GM23338 (cell line): ENCODE measurements around the gene RBPJL. TPM values are rescaled to one million over a fixed set of nuclear protein-coding genes. Genes with fewer than 3 reads are reported as not detected.

Experiments
- ATAC-seq: fragments of 200-7000 bp; cut with Tn5 transposase; 3 replicates; pipeline ENCODE4 v1.9.1; 2020
- DNase-seq: peaks from one replicate; pipeline ENCODE4 v3.0.0-alpha.2; 2015; ENCODE audit warnings: low spot score
- H2AFZ ChIP-seq: fragments of 200-600 bp; sonication (generic); 2 replicates; pipeline ENCODE4 v1.8.0; 2016; ENCODE audit warnings: antibody characterized with exemption, mild to moderate bottlenecking, moderate library complexity
- H3F3A ChIP-seq: fragments of 200-600 bp; sonication (generic); replicated peaks from 2 replicates; pipeline ENCODE4 v1.8.0; 2017; ENCODE audit warnings: antibody characterized with exemption, mixed run types, low read depth
- H3K27ac ChIP-seq: fragments of 200-600 bp; sonication (generic); 2 replicates; pipeline ENCODE4 v1.6.1; 2016; ENCODE audit warnings: low read depth
- H3K27me3 ChIP-seq: fragments of 200-600 bp; sonication (generic); 2 replicates; pipeline ENCODE4 v1.8.0; 2016; ENCODE audit warnings: mild to moderate bottlenecking, mixed run types, moderate library complexity; ENCODE audit not compliant: insufficient read depth
- H3K36me3 ChIP-seq: fragments of 200-600 bp; sonication (generic); 2 replicates; pipeline ENCODE4 v1.8.0; 2016; ENCODE audit warnings: mild to moderate bottlenecking; ENCODE audit not compliant: insufficient read depth
- H3K4me1 ChIP-seq: fragments of 200-600 bp; sonication (generic); 2 replicates; pipeline ENCODE4 v1.8.0; 2016; ENCODE audit warnings: mild to moderate bottlenecking, moderate library complexity; ENCODE audit not compliant: insufficient read depth
- H3K4me2 ChIP-seq: fragments of 200-600 bp; sonication (generic); 2 replicates; pipeline ENCODE4 v1.7.1; 2017; ENCODE audit warnings: mixed run types
- H3K4me3 ChIP-seq: fragments of 200-600 bp; sonication (generic); 2 replicates; pipeline ENCODE4 v1.6.1; 2016; ENCODE audit warnings: mixed run types
- H3K79me2 ChIP-seq: fragments of 200-600 bp; sonication (generic); replicated peaks from 2 replicates; pipeline ENCODE4 v1.8.0; 2017; ENCODE audit warnings: mild to moderate bottlenecking; ENCODE audit not compliant: insufficient read depth
- H3K9me2 ChIP-seq: fragments of 200-600 bp; sonication (generic); 2 replicates; pipeline ENCODE4 v1.8.0; 2017; ENCODE audit not compliant: insufficient read depth
- H4K20me1 ChIP-seq: fragments of 200-600 bp; sonication (generic); replicated peaks from 2 replicates; pipeline ENCODE4 v1.8.0; 2017; ENCODE audit warnings: mild to moderate bottlenecking; ENCODE audit not compliant: insufficient read depth
- H3K27ac Mint-ChIP-seq: 2 replicates; pipeline ENCODE4 v1.8.0; 2020; ENCODE audit warnings: inconsistent platforms, mild to moderate bottlenecking, moderate library complexity, mixed read lengths
- H3K27me3 Mint-ChIP-seq: 3 replicates; pipeline ENCODE4 v1.8.0; 2022; ENCODE audit warnings: low read depth, mild to moderate bottlenecking, moderate library complexity, mixed read lengths, inconsistent platforms; ENCODE audit not compliant: insufficient read depth, poor library complexity
- H3K36me3 Mint-ChIP-seq: 3 replicates; pipeline ENCODE4 v1.8.0; 2021; ENCODE audit warnings: low read depth, mild to moderate bottlenecking, inconsistent platforms, moderate library complexity, mixed read lengths
- H3K4me1 Mint-ChIP-seq: 3 replicates; pipeline ENCODE4 v1.8.0; 2020; ENCODE audit warnings: mild to moderate bottlenecking, inconsistent platforms, mixed read lengths
- H3K4me3 Mint-ChIP-seq: 3 replicates; pipeline ENCODE4 v1.8.0; 2021; ENCODE audit warnings: moderate library complexity, mild to moderate bottlenecking, inconsistent platforms, mixed read lengths
- H3K9me3 Mint-ChIP-seq: 3 replicates; pipeline ENCODE4 v1.8.0; 2020; ENCODE audit warnings: moderate library complexity, mild to moderate bottlenecking, inconsistent platforms, mixed read lengths
- CREB1 ChIP-seq: fragments of 250-450 bp; sonication (Bioruptor Pico); IDR thresholded peaks from 2 replicates; pipeline ENCODE4 v1.5.0; 2020; ENCODE audit warnings: low read depth, mild to moderate bottlenecking, moderate library complexity
- CTCF ChIP-seq, 2 experiments: fragments of 200-600 bp in 1 of 2; sonication (generic) in 1 of 2; conservative IDR thresholded peaks; 2 replicates each; pipeline versions ENCODE4 v1.5.1 to v1.6.1; 2016 to 2017; ENCODE audit warnings: antibody characterized with exemption in 2 of 2, low read depth in 2 of 2, mild to moderate bottlenecking in 2 of 2, moderate library complexity in 1 of 2
- ETS1 ChIP-seq: IDR thresholded peaks from 2 replicates; pipeline ENCODE4 v1.6.1; 2016; ENCODE audit warnings: antibody characterized with exemption
- EZH2 ChIP-seq: fragments of 200-600 bp; sonication (generic); IDR thresholded peaks from one replicate; pipeline ENCODE4 v1.8.0; 2017; ENCODE audit warnings: antibody characterized with exemption, mild to moderate bottlenecking, low read depth; ENCODE audit not compliant: unreplicated experiment
- EZH2phosphoT487 ChIP-seq: fragments of 200-600 bp; sonication (generic); IDR thresholded peaks from one replicate; pipeline ENCODE4 v1.8.1; 2018; ENCODE audit warnings: antibody characterized with exemption; ENCODE audit not compliant: unreplicated experiment
- JUNB ChIP-seq: IDR thresholded peaks from one replicate; pipeline ENCODE4 v1.6.1; 2016; ENCODE audit warnings: antibody characterized with exemption; ENCODE audit not compliant: unreplicated experiment
- NANOG ChIP-seq: IDR thresholded peaks from 2 replicates; pipeline ENCODE4 v1.6.1; 2016; ENCODE audit warnings: antibody characterized with exemption, borderline replicate concordance
- POLR2AphosphoS5 ChIP-seq: IDR thresholded peaks from 2 replicates; pipeline ENCODE4 v1.6.1; 2016; ENCODE audit warnings: antibody characterized with exemption, low read depth
- REST ChIP-seq: IDR thresholded peaks from one replicate; pipeline ENCODE4 v1.6.1; 2018; ENCODE audit warnings: antibody characterized with exemption; ENCODE audit not compliant: unreplicated experiment
- STAT1 ChIP-seq: IDR thresholded peaks from one replicate; pipeline ENCODE4 v1.6.1; 2016; ENCODE audit warnings: antibody characterized with exemption; ENCODE audit not compliant: unreplicated experiment
- ZNF114 ChIP-seq: fragments of 250-450 bp; sonication (Bioruptor Pico); IDR thresholded peaks from 2 replicates; pipeline ENCODE4 v1.5.0; 2020; ENCODE audit warnings: mild to moderate bottlenecking, moderate library complexity
- ZNF331 ChIP-seq: fragments of 250-450 bp; sonication (Bioruptor Pico); IDR thresholded peaks from 2 replicates; pipeline ENCODE4 v1.5.0; 2020; ENCODE audit warnings: low read depth, mild to moderate bottlenecking, moderate library complexity
- ZNF462 ChIP-seq: fragments of 250-450 bp; sonication (Bioruptor Pico); IDR thresholded peaks from 2 replicates; pipeline ENCODE4 v1.5.0; 2020; ENCODE audit warnings: mild to moderate bottlenecking, moderate library complexity
- polyA plus RNA-seq: library from polyadenylated mRNA; unstranded; fragments of >200 nt; fragmentation: Nextera tagmentation; extraction: Ambion mirVana; gene quantifications from 2 replicates; pipeline ENCODE4 v1.2.1, GENCODE V29; 2016
- total RNA-seq: library from RNA; depleted of rRNA; stranded (reverse); fragments of >200 nt; shearing (Covaris generic); gene quantifications from 2 replicates; pipeline ENCODE4 v1.2.3, GENCODE V29; 2014

RBPJL gene
- total and polyA plus RNA-seq, 2 experiments from 2014 or later: 0.44 to 0.66 TPM

GRCh38 chr20:45363611-45364492 lies 57.2 kb downstream of the RBPJL start:
- 0 out of 2 replicates have a peak overlapping the region, but pooled peaks have one; percentile 61 for H2AFZ ChIP-seq
- no peaks in the 10 kb centered on the region for H3K36me3 ChIP-seq
- DNase-seq: no peak
- peaks cover 18% of the 10 kb centered on the region for H3K4me1 Mint-ChIP-seq
- TF ChIP-seq EZH2phosphoT487: no peak
- no peak for TF ChIP-seq JUNB
- TF ChIP-seq NANOG: no peak
- TF ChIP-seq ETS1: no peak
- TF ChIP-seq ZNF114 (CRISPR knock-in tag): no peak
- TF ChIP-seq ZNF462 (CRISPR knock-in tag): no peak
- no peak for TF ChIP-seq STAT1
- no peak for TF ChIP-seq CTCF (conservative IDR thresholded peaks at IDR 0.05; ENCODE audit: low read depth in 2 of 2)
- TF ChIP-seq ZNF331 (CRISPR knock-in tag): no peak
- TF ChIP-seq CREB1 (CRISPR knock-in tag): no peak
- no peak for TF ChIP-seq POLR2AphosphoS5
- no peak for TF ChIP-seq REST
- no peak for TF ChIP-seq EZH2
- H3K79me2 ChIP-seq: peaks cover 14% of the 10 kb centered on the region
- H3K4me2 ChIP-seq: peak overlapping the region; percentile 73
- peak overlapping the region; percentile 98 for H3K27ac Mint-ChIP-seq
- ATAC-seq: no peak; the same call in 1 of the 3 replicates
- peaks cover 11% of the 10 kb centered on the region for H3K4me1 ChIP-seq
- H3K36me3 Mint-ChIP-seq: peaks cover 15% of the 10 kb centered on the region; the same call in 2 of the 3 replicates
- H3K27me3 Mint-ChIP-seq: peaks cover 7% of the 10 kb centered on the region
- H3K4me3 Mint-ChIP-seq: peak overlapping the region; percentile 99
- no peaks in the 10 kb centered on the region for H3K9me3 Mint-ChIP-seq
- 0 out of 2 replicates have a peak, but pooled peaks cover 9% of the 10 kb centered on the region for H4K20me1 ChIP-seq
- peak overlapping the region; percentile 72 for H3K4me3 ChIP-seq
- H3F3A ChIP-seq: no peaks in the 10 kb centered on the region
- H3K27me3 ChIP-seq: no peaks in the 10 kb centered on the region
- H3K27ac ChIP-seq: no peak overlapping the region
- no peaks in the 10 kb centered on the region for H3K9me2 ChIP-seq
